ENCODE measurements around the gene EPM2A.
"Not testable (repeated sequence)": the region's sequence is repeated elsewhere in the genome, so short reads cannot be mapped to it uniquely, and the experiment has no call there.

The EPM2A gene

DNA sequence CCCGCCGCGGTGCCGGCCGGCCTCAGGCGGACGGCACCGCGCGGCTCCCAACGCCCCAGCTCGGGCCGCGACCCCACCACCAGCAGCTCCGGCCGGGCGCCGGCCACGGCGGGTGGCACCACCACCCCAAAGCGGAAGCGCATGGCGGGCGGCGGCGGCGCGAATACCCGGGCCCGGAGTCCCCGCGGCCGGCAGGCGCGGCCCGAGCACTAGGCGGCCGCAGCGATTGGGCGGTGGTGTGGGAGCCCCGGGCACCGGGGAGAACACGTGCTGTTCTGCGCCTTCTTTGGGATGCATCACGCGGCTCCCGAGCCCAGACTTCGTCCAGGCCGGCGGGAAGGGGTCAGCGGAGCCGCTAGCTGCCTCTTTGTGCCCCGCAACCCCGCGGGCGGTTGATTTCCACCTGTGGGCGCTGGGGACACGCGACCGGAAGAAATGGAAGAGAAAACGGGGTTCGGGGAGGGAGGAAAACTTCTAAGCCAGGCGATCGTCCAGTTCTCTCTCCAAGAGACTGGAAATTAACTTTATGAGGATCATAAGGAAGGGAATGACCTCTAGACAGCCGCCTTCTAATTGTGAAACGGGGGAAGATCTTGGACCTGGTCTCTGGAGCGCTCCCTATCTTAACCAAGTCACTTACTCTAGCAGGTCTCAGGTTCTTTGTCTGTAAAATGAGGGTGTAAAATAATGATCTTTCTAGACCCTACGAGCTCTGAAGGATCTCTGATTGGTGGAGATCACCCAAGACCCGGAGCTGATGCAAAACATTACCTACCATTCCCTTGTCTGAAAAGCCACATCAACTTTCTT, at the start of gene EPM2A:
Gene EPM2A (minus strand): TSS at position 165 of the 810 bp plus-strand sequence. CDS start 22 bp downstream, at position 143.
- no peak for DNase-seq (ENCODE audit: low read depth, low spot score)

DNA sequence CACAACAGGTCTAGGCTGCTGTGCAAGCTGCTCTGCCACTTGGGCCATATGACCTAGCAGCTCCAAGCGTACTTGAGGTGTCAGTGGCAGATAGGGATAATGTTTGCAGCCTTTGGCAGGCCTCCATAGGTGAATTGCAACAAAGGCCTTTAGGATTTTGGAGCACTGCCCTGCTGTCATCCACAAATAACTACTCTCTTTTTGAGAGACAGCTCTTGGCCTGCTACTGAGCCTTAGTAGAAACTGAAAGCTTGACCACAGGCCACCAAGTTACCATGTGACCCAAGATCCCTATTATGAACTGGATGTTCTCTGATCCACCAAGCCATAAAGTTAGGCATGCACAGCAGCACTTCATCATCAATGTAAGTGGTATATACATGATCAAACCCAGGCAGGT, 49.4 kb upstream of the EPM2A start:
- DNase-seq (ENCODE audit: low read depth, low spot score), result no peak

DNA sequence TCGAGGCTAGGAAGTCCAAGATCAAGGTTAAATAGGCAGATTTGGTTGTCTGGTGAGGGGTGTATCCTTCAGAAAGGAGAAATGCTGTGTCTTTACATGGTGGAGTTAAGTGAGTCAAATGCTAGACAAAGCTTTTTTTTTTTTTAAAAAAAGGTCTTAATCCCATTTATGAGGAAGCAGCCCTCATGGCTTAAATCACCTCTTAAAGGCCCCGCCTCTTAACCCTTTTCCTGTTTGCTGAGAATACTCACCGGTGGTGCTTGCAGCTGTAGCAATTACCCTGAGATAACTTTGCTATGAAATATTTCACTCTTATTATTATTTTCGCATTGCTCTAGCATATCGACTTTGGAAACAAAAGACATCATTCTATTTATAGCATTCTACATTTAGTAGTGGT, 48.5 kb upstream of the EPM2A start:
- DNase-seq (ENCODE audit: low read depth, low spot score), result no peak

DNA sequence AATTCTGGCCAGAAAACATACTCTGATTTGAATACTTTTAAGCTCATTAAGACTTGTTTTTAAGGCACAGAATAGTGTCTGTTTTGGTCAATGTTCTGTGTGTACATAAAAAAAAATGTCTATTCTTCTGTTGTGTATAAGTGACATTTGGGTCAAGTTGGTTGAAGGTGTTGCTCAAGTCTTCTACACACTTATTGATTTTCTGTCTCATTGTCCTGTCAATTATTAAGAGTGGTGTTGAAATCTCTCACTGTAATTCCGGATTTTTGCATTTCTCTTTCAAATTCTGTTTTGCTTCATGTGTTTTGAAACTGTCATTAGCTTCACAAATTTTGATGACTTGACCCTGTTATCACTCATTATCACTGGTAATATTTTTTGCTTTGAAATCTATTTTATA, 37.5 kb upstream of the EPM2A start:
- no peak for DNase-seq (ENCODE audit: low read depth, low spot score)

DNA sequence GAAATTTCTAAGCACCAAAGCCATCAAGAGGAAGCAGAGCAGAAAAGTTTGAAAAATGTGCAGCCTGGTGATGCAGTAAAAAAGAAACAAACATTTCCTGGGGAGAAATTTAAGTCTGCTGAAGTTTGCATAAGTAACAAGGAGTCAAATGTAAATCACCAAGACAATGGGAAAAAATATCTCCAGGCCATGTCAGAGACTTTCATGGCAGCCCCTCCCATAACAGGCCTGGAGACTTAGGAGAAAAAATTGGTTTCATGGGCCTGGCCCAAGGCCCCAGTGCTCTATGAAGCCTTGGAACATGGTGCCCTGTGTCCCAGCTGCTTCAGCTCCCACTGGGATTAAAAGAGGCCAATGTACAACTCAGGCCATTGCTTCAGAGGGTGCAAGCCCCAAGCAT, 30.1 kb upstream of the EPM2A start:
- DNase-seq (ENCODE audit: low read depth, low spot score), result no peak

DNA sequence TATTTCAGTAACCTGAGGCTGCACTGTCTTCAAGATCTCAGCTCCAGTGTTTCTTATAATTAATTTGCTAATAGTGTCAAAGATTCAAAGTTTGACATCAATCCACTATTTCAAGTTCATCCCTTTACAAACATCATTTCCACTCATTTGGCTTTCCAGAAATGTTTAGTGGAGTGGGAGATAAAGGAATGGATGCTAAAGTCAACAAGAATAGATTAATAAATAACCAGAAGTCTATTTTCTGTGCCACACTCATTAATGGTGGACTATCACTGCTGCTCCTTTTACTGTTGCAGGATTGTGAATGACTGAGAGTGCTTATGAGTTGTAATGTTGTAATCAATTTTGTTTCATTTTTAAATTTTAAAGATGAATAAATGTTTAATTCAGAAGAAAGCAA, 28.4 kb upstream of the EPM2A start:
- no peak for DNase-seq (ENCODE audit: low read depth, low spot score)

DNA sequence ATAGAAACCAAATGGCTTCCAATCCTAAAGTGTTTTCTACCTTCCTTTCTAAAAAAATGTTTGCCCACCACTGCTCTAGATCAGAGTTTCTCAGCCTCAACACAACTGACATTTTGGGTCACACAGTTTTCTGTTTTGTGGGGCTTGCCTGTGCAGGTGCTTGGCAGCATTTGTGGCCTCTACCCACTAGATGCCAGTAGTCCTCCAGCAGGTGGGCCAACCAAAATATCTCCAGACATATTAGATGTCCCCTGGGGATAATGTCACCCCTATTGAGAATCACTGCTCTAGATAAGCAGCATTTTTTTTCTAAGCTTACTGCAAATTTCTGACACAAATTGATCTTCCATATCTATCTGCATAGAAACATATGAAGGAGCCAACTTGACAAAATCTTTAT, 26.3 kb upstream of the EPM2A start:
- DNase-seq (ENCODE audit: low read depth, low spot score), result no peak

DNA sequence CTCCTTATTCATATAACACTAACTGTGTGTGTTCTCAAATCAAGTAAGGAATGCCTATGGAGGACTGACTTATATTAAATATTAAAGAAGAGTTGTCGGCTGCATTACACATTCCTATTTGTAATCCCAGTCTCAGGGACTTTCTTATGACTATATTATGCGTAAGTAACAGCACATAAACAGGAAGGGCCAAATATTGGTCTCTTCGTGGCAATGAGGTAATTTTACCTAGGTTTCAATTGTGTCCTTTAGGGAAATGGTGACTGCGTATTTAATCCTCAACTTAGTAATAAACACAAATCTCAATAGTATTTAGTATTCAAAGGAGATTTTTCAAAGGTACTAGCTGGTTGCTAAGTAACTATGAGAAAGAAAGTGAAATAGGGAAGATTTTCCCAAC, 22.8 kb upstream of the EPM2A start:
- DNase-seq (ENCODE audit: low read depth, low spot score), result no peak

DNA sequence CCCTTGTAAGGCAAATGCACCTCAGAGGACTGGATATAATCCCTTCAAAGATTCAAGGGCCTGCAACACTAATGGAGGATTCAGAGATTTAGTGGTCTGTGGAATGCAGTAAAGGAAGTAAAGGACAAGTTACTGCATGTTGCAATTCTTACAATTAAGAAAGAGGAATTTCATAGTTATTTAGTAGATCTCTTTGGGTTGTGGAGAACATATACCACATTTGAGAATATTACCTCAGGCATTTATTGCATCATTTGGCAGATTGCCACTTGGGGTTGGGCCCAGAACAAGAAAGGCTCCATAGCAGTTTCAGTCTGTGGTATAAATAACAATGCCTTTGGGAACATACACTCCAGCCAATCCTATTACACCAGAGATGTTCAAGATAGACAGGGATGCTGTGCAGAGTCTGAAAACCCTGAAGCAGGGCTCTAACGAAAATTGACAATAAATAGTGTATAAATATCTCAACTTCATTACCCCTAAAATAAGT, 20.9 kb upstream of the EPM2A start:
- peak; percentile 46 for DNase-seq (ENCODE audit: low read depth, low spot score)

DNA sequence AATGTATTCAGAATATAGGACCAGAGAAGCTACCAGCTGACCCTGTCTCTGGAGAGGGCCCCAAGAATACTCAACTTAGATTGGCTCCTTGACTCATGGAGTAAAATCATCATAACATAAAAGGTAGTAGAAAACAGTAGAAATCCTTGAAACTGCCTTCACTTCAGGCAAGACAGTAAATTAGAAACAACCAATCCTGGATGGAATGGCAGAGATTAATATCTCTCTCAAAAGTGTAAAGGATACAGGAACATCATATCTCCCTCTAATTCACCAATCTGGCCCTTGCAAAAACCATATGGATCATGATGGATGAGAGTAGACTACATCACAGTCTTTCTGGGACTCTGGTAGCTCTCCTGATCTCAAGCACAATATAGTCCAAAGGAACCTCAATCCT, 20.4 kb upstream of the EPM2A start:
- DNase-seq (ENCODE audit: low read depth, low spot score), result no peak

DNA sequence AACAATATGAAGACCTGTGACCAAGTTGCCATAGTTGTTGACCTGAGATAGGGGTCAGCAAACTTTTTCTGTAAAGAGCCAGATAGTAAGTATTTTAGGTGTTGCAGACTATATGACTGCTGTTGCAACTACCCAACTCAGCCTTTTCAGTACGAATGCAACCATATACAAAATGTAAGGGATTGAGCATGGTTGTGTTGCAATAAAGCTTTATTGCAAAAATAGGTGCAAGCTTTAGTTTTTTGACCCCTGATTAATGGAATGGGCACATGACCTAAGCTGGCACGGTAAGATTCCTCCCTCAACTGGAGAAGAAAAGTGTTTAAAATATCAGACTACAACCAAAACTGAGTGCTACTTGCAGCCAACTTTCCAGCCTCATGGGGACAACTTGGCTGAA, 17.3 kb upstream of the EPM2A start:
- no peak for DNase-seq (ENCODE audit: low read depth, low spot score)

DNA sequence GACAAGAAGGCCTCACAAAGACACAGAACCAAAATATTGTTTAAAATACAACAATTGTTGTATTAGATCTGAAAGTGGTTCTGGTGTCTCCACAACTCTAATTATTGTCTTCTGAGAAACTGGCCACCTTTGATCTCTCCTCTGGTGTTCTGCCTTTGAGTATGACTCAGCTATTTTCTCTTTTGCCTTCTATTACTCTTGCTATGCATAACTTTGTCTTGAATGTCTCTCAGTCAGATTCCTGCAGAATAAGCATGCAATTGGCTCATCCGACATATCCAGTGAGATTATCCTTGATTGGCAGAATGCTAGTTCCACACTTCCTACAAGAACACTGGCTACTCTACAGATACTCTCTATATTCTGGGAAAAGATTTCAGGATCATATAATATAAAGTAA, 14.3 kb upstream of the EPM2A start:
- DNase-seq (ENCODE audit: low read depth, low spot score), result peak; percentile 47

DNA sequence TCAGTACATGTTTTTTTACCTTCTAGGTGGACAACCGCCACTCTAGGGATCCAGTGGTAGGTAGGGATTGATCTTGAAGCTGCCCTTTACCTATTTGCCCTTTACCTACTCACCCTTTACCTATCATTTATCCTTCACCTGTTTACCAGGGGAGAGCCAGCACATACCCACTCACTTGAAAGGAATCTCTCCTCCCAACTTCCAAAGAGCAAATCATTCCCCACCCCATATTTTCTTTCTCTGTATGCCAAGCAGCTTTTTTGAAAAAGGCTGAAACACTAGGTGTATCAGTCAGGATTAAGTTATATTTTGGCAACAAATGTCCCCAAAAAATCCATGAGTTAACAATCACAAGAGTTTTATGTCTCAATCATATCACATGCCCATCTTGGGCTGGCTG, 10.5 kb upstream of the EPM2A start:
- DNase-seq (ENCODE audit: low read depth, low spot score), result no peak

DNA sequence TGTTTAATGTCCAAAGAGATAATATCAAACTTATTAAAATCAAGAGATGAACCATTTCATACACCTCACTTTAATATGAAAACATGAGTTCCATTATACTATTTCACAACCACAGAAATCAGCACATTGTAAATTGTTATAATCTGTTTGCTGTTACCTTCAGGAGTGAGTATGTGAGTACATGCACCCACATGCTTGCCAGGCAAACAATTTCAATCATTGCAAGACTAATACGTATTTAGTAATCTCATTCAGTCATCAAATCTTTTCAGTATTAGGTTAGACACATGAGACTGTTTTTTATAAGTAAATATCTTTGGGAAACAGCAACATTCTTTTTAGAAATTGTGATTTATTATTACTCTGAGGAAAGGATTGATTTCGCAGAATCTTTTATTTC, 9.3 kb upstream of the EPM2A start:
- DNase-seq (ENCODE audit: low read depth, low spot score), result no peak

DNA sequence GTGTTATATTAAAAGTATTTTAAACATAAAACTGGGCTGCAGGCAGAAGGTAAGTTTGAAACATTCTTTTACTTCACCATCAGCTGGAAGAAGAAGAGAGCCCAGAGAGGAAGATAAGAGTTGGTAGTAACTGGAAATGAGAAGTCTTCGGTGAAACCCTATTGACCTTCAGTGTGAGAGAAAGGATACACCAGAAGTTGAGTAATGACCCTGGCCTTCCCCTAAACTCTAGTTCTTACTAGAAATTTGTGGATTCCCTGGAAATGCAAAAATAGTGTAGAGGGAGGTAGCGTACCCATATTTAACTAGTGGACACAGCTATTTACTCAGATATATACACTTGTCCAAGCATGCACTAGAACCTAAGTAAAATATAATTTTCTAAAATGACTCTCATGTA, 8.0 kb upstream of the EPM2A start:
- no peak for DNase-seq (ENCODE audit: low read depth, low spot score)

DNA sequence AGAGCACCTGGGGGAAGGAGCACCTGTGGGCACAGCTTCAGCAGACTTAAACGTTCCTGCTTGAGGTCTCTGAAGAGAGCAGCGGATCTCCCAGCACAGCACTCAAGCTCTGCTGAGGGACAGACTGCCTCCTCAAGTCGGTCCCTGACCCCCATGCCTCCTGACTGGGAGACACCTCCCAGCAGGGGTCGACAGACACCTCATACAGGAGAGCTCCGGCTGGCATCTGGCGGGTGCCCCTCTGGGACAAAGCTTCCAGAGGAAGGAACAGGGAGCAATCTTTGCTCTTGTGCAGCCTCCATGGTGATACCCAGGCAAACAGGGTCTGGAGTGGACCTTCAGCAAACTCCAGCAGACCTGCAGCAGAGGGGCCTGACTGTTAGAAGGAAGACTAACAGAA, 7.2 kb upstream of the EPM2A start:
- not testable (repeated sequence) for DNase-seq (ENCODE audit: low read depth, low spot score)

DNA sequence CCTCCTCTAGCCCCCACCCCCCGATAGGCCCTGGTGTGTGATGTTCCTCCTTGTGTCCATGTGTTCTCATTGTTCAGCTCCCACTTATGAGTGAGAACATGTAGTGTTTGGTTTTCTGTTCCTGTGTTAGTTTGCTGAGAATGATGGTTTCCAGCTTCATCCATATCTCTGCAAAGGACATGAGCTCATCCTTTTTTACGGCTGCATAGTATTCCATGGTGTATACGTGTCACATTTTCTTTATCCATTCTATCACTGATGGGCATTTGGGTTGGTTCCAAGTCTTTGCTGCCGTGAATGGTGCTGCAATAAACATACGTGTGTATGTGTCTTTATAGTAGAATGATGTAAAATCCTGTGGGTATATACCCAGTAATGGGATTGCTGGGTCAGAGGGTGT, 4.4 kb upstream of the EPM2A start:
- not testable (repeated sequence) for DNase-seq (ENCODE audit: low read depth, low spot score)

DNA sequence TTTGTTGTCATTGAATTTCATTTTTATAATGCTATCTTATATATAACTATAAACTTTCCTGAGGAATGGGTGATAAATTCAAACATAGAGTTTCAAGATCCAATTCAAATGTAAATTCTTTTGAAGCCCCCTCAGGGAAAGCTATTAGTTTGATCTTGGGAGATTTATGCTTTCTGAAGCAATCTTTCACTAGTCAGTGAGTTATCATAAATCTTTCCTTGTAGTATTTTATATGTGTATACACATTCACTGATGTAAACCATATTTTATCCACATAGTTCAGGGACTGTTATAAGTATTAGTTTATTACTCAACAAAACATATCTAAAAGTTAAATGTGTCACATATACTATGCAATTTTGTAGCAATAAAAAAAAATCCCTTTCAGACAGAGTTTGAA, 2.9 kb upstream of the EPM2A start:
- no peak for DNase-seq (ENCODE audit: low read depth, low spot score)

DNA sequence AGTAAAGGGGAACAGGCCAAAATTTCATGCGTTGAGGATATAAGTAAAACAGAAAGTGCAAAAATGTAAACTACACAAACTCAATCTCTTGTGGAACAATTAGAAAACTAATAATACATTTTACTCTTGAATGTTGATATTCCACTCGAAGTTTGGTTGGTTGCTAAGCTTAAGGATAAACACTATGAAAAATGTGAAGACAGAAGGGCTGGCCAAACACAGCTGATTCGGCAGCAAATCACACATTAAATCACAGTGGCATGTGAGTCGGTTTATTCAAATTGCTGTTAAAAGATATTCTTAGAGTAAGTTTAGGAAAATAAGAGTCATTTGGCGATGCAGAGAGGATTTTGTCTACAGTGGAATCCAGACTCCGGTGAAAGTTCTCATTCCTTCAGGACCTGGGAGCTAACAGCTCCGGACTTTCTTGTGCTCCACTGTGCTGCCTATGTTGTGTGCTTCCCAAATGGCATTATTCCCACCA, 1.4 kb upstream of the EPM2A start:
- DNase-seq (ENCODE audit: low read depth, low spot score), result no peak

DNA sequence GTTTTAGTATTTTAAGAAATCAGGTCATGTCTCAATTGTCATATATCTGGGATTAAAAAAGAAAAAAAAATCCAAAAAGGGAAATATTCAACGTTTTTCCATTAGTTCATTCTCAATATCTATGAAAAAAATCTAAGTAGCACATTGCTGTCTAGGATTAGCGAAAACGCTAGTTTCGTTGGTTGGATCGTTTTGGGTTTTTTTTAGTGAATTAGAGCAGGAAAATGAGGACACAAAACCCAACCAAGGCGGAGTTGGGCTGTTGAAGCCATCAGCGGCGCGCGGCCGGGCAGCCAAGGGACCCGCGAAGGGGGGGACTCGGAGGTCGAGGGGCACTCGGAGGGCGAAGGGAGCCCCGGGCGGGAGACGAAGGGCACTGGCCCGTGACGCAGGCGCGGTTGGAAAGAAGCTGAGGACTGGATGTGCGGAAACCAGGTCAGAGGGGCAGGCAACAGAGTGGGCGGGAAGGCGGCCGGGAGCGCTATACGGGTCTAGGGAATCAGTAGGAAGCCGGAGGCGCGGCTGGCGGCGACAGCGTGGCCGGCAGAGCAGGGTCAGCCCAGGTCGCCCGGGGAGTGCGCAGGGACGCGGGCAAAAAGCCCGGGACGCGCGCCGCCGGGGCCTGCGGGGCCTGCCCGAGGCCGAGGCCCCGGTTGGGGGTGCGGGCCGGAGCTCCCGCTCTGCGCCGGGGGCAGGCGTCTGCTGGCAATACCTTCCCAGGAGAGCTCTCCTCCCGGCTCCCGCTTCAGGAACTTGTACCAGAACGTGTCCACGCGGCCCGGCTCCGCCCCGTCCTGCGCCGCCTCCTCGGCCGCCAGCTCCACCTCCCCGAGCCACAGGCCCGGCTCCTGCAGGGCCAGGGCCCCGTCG, 599 bp downstream of the EPM2A start:
- DNase-seq (ENCODE audit: low read depth, low spot score), result no peak

DNA sequence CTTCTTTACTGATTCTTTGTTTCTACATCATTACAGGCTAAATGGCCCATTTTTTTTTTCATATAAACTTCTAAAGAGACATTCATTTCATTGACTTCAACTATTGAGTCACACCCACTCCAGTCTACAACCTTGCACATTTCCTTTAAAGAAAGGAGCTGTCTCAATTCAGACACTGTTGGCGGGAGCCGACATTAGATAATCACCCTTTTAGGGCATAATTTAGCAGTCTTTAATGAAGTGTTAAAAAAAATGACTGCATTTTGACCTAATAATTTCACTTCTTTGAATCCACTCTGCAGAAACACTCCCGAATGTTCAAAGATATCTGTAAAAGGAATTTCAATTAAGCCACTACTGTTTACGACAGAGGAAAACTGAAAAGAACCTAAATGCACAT, 1.5 kb downstream of the EPM2A start:
- DNase-seq (ENCODE audit: low read depth, low spot score), result no peak

DNA sequence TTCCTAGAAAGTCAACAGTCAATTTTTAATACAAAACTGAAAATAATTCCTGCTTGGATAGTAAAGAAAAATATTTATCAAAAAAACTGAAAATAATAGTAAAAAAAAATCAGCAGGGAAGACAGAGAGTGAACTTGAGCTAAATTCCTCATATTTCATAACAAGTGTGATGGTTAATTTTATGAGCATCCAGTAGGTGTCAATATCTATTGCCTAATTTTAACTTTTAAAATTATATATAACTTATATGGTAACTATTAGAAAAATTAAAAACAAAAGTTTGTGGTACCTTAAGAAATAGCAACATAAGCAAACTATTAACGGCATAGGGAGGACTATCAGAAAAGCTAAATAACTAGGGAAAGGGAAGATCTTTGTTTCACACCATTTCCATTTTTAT, 2.1 kb downstream of the EPM2A start:
- DNase-seq (ENCODE audit: low read depth, low spot score), result no peak

DNA sequence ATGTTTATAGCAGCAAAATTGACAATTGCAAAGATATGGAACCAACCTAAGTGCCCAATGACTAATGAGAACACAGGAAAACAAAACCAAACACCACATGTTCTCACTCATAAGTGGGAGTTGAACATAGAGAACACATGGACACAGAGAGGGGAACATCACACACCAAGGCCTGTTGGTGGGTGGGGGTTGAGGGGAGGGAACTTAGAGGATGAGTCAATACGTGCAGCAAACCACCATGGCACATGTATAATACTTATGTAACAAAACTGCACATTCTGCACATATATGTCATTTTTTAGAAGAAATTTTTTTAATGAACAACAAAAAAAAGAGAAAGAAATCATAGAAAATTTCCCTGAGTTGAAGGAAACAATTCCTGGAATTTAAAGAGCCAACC, 3.9 kb downstream of the EPM2A start:
- no peak for DNase-seq (ENCODE audit: low read depth, low spot score)
